ENCODE results near the gene AFMID. TPM values are rescaled to one million over a fixed set of nuclear protein-coding genes. Genes with fewer than 3 reads are reported as not detected.

Gene AFMID
- total and polyA plus RNA-seq, 9 of the 15 experiments (the other 6 are each of a cell fraction or from before 2014, with no cell fraction given) = 62.1 to 188 (median 74.4) TPM

GRCh38 chr17:78214016-78214705 is 27.0 kb downstream of the AFMID start, which contains the start of gene BIRC5 (continued):
- TF ChIP-seq RBFOX2 (IDR thresholded peaks at IDR 0.05; ENCODE audit: low read depth, low read length) (peak; percentile 95), CAMTA2 (CRISPR knock-in tag; conservative IDR thresholded peaks at IDR 0.05) (no peak), POLR2B (IDR thresholded peaks at IDR 0.05; ENCODE audit: low read depth, partially characterized antibody) (peak; percentile 40), RUNX1 (IDR thresholded peaks at IDR 0.05; ENCODE audit: low read depth) (no peak), NFRKB (IDR thresholded peaks at IDR 0.05; ENCODE audit: low read depth) (peak; percentile 52; the same call in 1 of the 2 replicates), ZFP1 (CRISPR knock-in tag; IDR thresholded peaks at IDR 0.05) (no peak), ETV6 (IDR thresholded peaks at IDR 0.05; ENCODE audit: borderline replicate concordance in 1 of 2, low read depth in 2 of 2, low read length in 1 of 2) (no peak), ETV6 (CRISPR knock-in tag; IDR thresholded peaks at IDR 0.05; ENCODE audit: borderline replicate concordance) (no peak), ZNF239 (CRISPR knock-in tag; IDR thresholded peaks at IDR 0.05) (no peak), HMBOX1 (IDR thresholded peaks at IDR 0.05) (no peak)
- TF ChIP-seq, protein P1, sequence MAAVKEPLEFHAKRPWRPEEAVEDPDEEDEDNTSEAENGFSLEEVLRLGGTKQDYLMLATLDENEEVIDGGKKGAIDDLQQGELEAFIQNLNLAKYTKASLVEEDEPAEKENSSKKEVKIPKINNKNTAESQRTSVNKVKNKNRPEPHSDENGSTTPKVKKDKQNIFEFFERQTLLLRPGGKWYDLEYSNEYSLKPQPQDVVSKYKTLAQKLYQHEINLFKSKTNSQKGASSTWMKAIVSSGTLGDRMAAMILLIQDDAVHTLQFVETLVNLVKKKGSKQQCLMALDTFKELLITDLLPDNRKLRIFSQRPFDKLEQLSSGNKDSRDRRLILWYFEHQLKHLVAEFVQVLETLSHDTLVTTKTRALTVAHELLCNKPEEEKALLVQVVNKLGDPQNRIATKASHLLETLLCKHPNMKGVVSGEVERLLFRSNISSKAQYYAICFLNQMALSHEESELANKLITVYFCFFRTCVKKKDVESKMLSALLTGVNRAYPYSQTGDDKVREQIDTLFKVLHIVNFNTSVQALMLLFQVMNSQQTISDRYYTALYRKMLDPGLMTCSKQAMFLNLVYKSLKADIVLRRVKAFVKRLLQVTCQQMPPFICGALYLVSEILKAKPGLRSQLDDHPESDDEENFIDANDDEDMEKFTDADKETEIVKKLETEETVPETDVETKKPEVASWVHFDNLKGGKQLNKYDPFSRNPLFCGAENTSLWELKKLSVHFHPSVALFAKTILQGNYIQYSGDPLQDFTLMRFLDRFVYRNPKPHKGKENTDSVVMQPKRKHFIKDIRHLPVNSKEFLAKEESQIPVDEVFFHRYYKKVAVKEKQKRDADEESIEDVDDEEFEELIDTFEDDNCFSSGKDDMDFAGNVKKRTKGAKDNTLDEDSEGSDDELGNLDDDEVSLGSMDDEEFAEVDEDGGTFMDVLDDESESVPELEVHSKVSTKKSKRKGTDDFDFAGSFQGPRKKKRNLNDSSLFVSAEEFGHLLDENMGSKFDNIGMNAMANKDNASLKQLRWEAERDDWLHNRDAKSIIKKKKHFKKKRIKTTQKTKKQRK (IDR thresholded peaks at IDR 0.05; ENCODE audit: borderline replicate concordance, low read depth, low read length) = no peak
- TF ChIP-seq, protein P2, sequence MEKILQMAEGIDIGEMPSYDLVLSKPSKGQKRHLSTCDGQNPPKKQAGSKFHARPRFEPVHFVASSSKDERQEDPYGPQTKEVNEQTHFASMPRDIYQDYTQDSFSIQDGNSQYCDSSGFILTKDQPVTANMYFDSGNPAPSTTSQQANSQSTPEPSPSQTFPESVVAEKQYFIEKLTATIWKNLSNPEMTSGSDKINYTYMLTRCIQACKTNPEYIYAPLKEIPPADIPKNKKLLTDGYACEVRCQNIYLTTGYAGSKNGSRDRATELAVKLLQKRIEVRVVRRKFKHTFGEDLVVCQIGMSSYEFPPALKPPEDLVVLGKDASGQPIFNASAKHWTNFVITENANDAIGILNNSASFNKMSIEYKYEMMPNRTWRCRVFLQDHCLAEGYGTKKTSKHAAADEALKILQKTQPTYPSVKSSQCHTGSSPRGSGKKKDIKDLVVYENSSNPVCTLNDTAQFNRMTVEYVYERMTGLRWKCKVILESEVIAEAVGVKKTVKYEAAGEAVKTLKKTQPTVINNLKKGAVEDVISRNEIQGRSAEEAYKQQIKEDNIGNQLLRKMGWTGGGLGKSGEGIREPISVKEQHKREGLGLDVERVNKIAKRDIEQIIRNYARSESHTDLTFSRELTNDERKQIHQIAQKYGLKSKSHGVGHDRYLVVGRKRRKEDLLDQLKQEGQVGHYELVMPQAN (IDR thresholded peaks at IDR 0.05; ENCODE audit: borderline replicate concordance) = peak; percentile 97; the same call in 1 of the 2 replicates
- TF ChIP-seq, protein P3, sequence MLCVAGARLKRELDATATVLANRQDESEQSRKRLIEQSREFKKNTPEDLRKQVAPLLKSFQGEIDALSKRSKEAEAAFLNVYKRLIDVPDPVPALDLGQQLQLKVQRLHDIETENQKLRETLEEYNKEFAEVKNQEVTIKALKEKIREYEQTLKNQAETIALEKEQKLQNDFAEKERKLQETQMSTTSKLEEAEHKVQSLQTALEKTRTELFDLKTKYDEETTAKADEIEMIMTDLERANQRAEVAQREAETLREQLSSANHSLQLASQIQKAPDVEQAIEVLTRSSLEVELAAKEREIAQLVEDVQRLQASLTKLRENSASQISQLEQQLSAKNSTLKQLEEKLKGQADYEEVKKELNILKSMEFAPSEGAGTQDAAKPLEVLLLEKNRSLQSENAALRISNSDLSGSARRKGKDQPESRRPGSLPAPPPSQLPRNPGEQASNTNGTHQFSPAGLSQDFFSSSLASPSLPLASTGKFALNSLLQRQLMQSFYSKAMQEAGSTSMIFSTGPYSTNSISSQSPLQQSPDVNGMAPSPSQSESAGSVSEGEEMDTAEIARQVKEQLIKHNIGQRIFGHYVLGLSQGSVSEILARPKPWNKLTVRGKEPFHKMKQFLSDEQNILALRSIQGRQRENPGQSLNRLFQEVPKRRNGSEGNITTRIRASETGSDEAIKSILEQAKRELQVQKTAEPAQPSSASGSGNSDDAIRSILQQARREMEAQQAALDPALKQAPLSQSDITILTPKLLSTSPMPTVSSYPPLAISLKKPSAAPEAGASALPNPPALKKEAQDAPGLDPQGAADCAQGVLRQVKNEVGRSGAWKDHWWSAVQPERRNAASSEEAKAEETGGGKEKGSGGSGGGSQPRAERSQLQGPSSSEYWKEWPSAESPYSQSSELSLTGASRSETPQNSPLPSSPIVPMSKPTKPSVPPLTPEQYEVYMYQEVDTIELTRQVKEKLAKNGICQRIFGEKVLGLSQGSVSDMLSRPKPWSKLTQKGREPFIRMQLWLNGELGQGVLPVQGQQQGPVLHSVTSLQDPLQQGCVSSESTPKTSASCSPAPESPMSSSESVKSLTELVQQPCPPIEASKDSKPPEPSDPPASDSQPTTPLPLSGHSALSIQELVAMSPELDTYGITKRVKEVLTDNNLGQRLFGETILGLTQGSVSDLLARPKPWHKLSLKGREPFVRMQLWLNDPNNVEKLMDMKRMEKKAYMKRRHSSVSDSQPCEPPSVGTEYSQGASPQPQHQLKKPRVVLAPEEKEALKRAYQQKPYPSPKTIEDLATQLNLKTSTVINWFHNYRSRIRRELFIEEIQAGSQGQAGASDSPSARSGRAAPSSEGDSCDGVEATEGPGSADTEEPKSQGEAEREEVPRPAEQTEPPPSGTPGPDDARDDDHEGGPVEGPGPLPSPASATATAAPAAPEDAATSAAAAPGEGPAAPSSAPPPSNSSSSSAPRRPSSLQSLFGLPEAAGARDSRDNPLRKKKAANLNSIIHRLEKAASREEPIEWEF (CRISPR knock-in tag; IDR thresholded peaks at IDR 0.05) = no peak
